GM21723 (cell line): ENCODE results near the gene CROCC2.

ENCODE experiments used
- ATAC-seq: cut with Tn5 transposase; IDR thresholded peaks from one replicate; pipeline ENCODE4 v1.9.1; 2021; ENCODE audit warnings: mild to moderate bottlenecking, moderate library complexity; ENCODE audit not compliant: unreplicated experiment

Gene CROCC2

DNA sequence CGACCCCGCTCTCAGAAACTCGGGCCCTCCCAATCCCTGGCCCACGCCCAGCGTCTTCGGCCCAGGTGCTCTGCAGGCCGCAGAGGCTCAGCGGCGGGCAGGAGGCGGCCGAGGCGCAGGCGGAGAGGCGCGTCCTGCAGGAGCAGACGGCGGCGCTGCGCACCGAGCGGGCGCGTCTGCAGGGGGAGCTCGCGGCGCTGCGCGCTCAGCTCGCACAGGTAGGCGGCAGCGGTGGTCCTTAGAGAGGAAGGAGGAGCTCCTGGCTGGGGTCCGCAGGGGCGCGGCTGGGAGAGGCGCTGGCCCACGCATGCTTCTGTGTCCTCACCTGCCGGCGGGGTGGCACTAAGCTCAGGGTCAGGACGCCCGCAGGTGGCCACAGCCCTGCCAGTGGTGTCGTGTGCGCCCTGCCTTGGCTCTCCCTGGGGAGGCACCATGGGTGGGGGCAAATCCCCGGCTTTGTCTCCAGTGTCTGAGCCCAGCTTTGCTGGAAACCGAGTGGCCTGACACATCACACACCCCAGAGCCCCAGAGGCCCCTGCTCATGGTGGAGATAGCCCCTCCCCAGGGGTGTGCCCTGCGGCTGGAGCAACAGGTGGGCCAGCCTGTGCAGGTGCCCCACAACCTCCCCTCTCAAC is 77.3 kb downstream of the CROCC2 start:
- ATAC-seq = no peak

DNA sequence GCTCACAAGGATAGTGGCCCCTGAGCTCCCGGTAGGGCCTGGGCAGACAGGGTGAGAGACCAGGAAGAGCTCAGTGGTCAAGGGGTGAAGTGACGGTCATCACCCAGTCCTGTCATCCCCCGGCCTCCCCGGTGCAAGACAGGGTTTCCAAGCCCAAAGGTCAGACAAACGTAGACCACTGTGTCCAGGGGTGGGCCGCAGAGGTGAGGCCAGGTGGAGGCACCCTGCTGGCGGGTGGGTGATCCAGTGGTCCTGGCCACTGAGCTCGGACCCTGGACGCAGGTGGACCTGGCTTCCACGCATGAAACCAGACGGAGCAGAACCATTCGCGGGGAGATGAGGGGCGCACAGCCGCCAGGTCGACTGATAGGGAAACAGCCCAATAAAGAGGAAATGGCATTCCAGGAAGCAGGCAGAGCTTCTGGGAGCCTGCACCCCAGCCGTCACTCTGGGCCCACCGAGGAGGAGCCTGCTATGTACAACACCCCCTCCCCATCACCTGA is 77.9 kb downstream of the CROCC2 start:
- ATAC-seq = no peak

DNA sequence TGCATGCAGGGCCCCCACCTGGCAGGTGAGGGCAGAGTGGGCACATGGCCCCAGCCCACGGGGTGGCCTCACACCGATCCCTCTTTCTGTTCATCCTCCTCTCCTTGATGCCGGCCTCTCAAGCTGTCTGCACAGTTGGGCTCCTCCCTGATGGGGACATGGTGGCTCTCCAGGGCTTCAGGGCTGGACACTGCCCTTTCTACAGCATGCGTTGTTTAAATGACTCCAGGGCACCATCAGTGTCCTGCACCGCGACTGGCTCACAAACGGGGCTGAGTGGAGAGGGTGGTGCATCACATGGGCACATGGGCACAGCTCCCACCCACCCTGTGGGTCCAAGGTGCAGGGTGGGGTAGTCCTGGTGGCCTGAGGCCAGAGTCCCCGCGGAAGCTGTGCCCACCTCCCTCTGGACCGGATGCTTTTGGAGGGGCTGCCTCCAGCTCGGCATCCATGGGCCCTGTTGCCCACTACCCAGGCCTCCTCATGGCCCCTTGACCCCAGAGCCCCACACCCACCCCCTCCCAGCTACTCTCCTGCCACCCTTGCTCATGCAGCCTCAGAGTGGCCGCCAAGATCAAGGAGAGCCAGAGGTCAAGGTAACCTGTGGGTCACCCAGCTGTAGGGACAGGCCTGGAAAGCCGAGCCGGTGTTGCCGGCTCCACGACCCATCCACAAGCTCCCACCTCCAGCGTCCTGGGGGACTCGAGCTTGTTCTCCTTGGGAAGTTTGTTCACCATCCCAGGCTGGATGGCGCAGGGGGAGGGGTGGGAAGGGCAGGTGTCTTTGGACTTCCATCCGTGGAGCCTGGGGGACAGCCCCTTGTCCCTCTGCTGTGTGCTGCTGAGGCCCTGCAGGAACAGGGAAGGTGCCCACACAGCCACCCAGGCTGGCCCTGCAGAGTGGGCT is 80.0 kb downstream of the CROCC2 start:
- no peak for ATAC-seq

DNA sequence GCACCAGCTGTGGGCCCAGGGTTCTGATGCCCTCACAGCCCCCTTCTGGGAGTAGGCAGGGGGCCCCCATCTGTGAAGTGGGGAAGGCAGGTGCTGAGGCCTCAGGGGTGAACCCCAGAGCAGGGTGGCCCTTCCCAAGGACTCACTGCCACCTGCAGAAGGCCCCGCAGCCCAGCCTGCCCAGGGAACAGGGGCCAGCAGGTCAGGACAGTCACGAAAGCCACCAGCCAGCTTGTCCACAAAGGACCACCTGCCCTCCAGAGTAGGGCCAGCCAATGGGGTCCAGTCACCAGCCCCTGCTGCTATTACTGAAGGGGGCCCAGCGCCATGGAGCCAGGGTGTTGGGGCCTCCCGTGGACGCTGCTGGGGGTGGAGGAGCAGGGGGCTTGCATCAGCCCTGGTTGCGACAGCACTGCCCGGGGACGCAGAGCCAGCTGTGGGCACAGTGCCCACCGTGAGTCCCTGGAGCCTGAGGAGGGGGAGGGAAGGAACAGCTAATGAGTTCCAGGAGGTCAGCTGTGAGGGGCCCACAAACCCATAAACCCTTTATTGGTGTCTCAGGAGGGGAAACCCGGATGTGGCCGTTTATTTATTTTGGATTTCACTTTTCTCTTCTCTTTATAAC is 80.8 kb downstream of the CROCC2 start:
- no peak for ATAC-seq

DNA sequence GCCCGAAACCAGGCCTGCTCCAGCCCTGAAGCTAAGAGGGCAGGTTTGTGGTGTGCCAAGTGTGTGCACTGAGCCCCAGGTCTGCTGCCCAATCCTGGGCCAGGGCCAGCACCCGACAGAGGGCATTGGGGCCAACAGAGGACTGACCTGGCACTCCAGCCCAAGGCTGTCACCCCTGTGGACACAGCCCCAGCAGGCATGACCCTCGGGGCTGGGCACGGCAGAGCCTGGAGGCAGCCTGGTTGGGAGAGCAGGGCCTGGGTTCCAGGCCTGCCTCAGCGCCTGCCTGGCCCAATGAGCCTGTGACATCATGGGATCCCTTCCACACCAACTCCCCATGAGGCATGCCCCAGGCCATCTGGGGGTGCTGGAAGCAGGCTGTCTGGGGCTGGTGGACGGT is 81.5 kb downstream of the CROCC2 start:
- ATAC-seq = no peak

DNA sequence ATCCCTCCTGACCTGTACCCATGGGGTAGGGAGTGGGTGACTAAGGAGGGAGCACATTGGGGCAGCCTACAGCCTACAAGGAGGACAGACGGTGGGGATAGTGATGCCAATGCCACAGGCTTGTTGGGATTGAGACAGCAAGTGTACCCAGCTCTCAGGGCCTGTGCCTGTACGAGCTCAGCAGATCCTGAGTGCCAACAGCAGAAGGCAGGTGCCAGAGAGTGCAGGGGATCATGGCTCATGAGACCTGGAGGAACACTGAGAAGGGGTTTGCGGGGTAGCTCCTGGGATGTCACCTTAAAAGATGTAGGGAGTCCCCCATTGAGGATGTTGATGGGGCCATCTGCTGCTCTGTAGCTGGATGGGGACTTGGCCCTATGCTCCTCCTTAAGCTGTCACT is 82.0 kb downstream of the CROCC2 start:
- no peak for ATAC-seq

DNA sequence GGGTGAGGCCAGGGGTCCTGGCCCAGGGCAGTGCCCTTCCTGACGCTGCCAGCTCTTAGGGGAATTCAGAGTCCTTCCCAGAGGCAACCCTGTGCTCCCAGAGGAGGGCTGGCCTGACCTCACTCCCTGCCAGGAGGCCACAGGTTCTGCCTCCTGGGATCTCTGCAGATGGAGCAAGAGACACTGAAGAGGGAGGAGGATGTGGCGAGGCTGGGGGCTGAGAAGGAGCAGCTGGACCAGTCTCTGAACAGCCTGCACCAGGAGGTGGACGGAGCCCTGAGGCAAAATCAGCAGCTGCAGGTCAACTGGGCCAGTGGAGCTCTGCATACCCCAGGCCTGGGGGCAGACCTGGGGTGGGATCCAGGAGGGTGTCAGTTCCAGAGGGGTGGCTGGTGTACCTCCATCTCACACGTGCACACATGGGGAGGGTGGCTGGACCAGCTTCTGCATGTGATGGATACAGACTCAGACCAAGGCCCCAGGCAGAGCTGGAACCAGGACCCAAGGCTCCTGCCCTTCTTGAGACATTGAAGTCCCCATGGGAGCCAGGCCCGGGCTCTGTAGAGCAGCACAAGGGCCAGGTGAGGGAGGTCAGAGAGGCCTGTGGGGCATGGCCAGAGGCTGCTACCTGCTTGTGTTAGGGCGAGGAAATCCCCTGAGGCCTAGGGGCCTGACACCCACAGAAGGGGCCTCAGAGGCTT is 82.6 kb downstream of the CROCC2 start:
- ATAC-seq = no peak

DNA sequence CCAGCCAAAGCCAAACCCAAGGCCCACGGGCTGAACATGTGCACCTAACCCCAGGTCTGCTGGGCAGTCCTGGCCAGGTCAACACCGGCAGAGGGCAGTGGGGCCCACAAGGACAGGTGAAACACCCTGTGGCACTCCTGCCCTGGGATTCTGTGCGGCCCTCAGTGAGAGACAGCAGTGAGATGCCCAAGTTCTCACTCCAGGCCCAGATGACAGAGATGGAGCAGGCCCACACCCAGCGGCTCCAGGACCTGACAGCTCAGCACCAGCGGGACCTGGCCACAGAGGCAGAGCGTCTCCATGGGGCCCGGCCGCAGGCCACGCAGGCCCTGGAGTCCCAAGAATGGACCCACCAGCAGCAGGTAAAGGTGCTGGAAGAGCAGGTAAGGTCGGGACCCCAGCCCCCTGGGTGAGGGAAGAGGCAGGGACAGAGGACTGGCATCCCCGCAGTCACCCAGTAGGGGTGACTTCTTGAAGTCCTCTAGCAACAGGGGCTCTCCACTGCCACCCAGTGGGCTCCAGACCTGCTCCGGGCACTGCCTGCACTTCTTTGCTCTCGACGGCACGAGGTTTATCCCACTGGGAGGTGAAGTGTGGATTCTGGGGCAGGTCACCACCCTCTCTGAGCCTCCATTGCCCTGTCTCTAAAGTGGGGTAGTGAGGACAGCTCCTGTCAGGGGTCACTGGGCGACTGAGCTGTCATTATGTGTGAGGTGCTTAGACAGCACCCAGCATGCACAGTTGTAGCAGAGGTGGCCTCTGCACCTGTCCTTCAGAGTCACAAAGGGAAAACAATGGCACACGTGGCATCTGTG is 83.5 kb downstream of the CROCC2 start:
- ATAC-seq = no peak

DNA sequence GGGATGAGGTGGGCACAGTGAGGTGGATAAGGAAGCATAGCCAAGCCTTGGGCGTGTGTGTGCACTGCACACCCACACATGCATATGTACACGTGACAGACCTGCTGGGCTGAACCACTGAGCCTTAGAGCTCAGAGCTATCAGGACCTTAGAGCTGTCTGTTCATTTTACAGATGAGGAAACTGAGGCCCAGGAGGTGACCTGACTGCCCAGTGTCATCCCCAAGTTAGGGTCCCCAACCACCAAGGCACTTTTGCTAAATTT is 84.1 kb downstream of the CROCC2 start:
- no peak for ATAC-seq

DNA sequence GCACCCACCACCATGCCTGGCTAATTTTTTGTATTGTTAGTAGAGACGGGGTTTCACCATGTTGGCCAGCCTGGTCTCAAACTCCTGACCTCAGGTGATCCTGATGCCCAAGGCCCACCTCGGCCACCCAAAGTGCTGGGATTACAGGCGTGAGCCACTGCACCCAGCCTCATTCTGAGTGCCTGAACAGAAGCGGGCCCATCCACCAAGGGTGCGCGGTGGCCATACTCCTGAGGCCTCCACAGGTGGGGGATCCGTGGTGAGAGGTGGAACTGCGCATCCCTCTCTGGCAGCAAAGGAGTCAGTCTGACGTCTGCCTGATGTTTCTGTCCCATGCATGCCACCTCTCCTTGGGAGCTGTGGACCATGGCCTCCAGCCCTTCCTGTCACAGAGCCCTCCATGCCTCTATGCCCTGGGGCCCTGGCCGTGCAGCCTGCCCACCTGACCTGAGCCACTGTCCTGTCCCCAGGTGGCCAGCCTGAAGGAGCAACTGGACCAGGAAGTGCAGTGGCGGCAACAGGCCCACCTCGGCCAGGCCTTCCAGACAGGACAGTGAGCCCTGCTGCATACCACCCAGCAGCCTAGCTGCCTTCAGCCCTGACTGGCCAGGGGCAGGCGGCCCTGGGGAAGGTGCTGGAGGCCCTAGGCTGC is 84.7 kb downstream of the CROCC2 start:
- no peak for ATAC-seq

DNA sequence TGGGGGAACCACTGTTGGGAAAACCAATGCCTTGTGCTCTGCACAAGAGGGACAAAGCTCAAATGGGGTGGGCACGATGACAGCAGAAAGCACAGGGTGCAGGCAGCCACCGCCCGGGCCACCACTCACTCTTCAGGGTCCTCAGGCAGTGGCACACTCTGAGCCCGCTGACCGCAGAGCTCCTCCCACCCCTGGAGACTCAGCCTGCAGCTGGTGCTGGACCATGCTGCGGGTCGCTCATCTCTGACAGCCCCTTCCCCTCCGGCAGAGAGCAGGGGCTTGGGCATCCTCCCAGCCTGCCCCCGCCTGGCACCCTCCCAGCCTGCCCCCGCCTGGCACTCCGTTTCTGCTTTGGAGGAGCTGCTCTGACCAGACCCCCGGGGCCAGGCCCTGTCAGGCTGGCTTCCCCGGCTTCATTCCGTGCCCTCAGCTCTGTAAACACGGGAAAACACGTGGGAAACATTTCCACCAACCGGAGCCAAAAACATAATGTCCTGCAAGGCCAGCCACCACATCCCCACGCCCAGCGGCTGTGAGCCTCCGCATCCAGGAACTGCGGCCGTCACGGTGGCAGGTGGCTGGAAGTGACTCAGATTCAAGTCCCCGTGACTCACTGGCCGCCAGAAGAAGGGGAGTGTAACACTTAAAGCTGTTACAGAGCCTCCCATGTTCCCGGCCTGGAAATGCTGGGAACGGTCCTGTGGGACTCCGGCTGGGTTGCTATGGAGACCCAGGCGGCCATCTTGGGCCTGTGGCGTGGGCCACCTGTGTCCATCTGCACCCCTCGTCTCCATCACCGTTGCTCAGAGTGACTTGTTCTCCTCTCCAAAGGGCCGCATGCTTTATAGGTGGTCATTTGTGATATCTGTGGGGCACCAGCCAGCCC is 85.5 kb downstream of the CROCC2 start:
- ATAC-seq = no peak

DNA sequence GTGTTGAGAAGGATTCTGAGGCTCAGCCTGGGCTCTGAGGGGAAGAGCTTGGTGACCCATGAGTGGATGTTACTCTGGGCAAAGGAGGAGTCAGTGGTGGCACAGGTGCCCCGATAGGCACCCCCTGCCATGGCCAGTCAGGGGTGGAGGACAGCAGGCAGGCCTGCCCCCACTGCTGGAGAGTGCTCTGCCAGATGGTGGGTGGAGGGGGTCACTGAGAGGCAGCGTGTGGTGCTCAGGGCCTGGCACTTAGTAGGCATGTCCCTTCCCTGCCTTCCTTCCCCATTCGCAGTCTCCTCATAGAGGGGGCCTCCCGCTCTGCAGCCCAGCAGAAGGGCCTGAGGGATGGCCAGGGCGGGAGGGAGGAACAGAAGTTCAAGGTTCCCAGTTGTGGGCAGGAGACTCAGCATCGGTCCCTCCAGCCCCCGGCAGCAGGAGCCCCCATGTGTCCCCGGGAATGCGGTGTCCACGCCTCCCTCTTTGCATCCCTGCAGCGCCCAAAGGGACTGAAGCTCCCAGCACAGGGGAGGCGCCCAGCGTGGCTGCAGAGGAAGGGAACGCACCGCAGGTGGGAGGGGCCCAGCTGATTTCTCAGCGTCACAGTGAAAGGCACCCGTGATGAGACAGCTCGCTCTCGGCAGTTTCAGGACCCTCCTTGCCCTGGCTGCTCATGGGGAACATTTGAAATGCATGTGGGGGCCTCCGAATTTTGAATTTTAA is 86.6 kb downstream of the CROCC2 start:
- ATAC-seq = no peak

DNA sequence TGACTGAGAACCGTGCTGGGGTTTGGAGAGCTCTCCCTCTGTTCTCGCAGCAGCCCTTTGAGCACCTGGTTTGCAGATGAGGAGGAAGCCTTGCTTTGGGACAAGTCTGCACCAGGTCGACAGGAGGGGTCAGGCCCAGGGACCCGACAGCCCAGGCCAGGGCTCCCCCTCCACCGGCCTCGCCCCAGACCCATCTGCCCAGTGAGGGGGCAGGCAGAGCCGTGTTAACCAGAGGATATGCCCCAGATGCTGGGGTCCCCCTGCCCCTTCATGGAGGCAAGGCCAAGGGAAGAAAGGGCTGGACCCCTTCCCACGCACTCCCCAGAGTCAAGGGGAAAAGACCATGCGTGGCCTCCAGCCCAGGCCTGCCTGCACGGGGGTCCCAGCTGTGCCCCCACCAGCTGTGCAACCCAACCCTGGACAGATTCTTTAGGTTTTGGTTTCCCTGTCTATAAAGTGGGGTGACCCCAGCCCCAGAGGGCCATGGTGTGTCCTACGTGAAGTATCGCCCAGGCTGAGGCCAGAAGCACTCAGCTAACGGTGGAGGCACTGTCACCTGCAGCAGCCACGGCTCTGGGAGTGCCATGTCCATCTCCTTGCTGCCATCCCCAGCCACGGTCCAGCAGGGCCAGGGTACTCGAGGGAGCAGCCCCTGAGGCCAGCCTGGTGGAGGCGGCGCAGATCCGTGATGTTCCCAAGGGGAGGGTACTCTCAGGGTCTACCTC is 87.5 kb downstream of the CROCC2 start:
- no peak for ATAC-seq

DNA sequence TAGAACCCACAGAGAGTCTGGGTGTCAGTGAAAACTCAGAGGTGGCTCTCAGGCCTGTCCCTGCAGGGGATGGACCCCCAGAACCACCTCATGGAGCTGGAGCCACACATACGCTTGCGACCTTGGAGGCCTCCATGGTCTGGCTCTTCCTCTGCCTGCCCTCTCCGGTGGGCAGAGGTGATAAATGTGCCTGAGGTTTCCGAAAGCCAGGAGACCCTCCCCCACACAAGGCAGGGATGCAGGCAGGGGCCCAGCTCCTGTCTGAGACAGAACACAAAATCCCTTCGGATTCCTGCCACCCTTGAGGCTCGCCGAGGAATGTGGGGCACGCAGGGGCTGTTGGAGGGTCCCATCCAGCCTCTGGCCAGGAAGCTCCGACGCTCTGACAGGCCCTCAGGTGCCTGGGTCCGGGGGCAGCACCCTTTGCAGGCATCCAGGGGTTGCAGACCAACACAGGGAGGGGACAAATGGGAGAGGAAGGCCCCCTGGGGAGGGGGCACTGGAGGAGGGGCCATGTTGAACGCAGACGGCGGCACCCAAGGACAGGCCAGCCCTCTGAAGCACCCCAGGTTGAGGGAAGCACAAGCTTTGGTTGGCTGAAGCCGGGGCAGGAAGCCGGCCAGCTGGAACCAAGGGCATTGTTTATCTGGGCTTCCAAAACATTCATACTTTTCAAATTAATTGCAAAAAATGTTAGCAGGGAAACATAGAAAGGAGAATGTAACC is 88.2 kb downstream of the CROCC2 start:
- ATAC-seq = no peak

DNA sequence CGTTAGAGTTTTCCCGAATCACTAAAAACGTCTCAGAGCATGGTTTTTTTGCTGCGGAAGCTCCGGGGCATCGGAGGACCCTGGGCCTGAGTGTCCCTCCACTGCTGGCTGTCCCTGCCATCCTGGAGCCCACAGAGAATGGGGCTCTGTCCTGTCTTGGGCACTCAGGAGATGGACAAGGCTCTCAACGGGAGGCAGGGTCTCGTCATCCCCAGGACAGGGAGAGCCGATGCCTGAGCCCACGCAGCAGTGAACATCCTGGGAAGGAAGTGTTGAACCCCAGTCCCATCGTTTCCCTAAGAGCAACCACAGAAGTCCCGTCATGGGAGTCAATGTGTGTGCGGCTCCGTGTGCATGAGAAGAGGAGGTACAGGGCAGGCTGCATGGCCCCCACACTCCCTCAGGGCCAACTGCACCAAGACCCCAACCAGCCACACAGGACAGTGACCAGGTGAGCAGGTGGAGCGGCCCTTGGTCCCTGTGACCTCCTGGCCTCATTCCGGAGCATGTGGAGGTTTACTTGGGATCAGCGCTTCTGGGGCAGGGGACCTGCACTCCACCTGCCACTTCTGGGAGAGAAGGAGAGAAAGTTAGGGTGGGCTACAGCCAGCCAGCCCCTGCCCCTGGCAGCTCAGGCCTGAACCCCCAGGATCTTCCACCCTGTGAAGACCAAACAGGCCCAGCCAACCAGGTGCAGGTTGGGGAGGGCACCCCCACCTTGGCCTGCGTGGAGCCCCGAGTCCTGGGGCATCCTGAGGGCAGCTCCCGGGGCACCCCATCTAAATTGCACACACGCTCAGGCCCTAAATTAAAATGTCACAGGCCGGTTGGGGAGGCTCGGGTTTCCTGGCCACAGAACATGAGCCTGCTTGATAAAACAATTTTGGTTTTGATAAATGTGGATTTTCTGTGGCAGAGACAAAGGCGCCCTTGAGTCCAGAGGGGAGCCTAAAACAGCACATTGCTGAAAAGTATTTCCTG is 89.2 kb downstream of the CROCC2 start:
- no peak for ATAC-seq
